Adrenal gland (tissue), 12 donors: ENCODE results near the gene TP53I11. TPM values are rescaled to one million over a fixed set of nuclear protein-coding genes. Genes with fewer than 3 reads are reported as not detected.
A peak's percentile ranks its signal among the peaks of the same experiment; 100 is the strongest.

ENCODE experiments used
- DNase-seq, 7 donors: peaks; one replicate each; pipeline ENCODE4 v3.0.0-alpha.2; 2019 to 2020
- H3K27ac ChIP-seq, 5 donors: fragments of 200-600 bp; sonication (generic) in 4 of 5; 1 replicate in 3 of 5; 2 replicates in 2 of 5; pipeline versions ENCODE4 v1.5.1 to v1.8.0; 2016 to 2020; ENCODE audit warnings: mild to moderate bottlenecking in 1 of 5
- H3K27me3 ChIP-seq: fragments of 200-600 bp; 2 replicates; pipeline ENCODE4 v1.8.0; 2021
- H3K36me3 ChIP-seq, 2 donors: fragments of 200-600 bp; replicated peaks in 1 of 2; 1 replicate in 1 of 2; 2 replicates in 1 of 2; pipeline versions ENCODE4 v1.5.1 to v1.8.0; 2018 to 2022
- H3K4me1 ChIP-seq, 2 donors: fragments of 200-600 bp; replicated peaks in 1 of 2; 1 replicate in 1 of 2; 2 replicates in 1 of 2; pipeline versions ENCODE4 v1.5.1 to v1.8.0; 2018 to 2021
- H3K4me3 ChIP-seq, 4 donors: fragments of 200-600 bp; sonication (generic) in 3 of 4; one replicate each; pipeline ENCODE4 v1.5.1; 2016 to 2018
- H3K9me3 ChIP-seq, 3 donors: fragments of 200-600 bp; sonication (generic) in 1 of 3; replicated peaks in 1 of 3; 1 replicate in 2 of 3; 2 replicates in 1 of 3; pipeline versions ENCODE4 v1.5.1 to v1.8.0; 2016 to 2021
- POLR2A ChIP-seq, 2 donors: fragments of 450-650 bp; IDR thresholded peaks; one replicate each; pipeline ENCODE4 v1.6.1; 2017; ENCODE audit warnings: antibody characterized with exemption in 2 of 2, mild to moderate bottlenecking in 2 of 2, moderate library complexity in 1 of 2
- whole genome bisulfite sequencing, 4 donors: extraction: QIAGEN DNeasy Blood & Tissue Kit in 2 of 4; methylation state at CpG; one replicate each; pipeline versions ENCODE4 v1.1.5 to v1.1.7; 2013 to 2017; 5-methylcytosine and 5-hydroxymethylcytosine counted together
- intact Hi-C, 2 donors: fragments of 100-400 bp; cut with DNase I; formaldehyde crosslinking; loops; one replicate each; pipeline versions ENCODE4 v1.14.1 to v1.15.0; 2022 to 2023
- polyA plus RNA-seq, 3 donors: library from polyadenylated mRNA; stranded (reverse); fragments of 200-250 nt in 2 of 3; fragments of 350-450 nt in 1 of 3; fragmentation: Illumina TruSeq in 1 of 3; extraction: RNeasy Lipid Tissue Mini Kit (QIAGEN cat#74804) in 1 of 3; gene quantifications; one replicate each; pipeline ENCODE4 v1.2.3, GENCODE V29; 2013 to 2014
- total RNA-seq, 9 donors: library from RNA; depleted of rRNA in 4 of 9; stranded (reverse); fragments of >200 nt in 4 of 9; fragments of 120-200 nt in 1 of 9; fragmentation: NEBNext Ultra II Directional in 1 of 9; extraction: Animal tissue kit (Norgen Biotek cat#: 25700) in 1 of 9; gene quantifications; one replicate each; pipeline versions ENCODE4 v1.1.0 to v1.2.4, GENCODE V29; 2013 to 2023
- TF ChIP-seq, protein P1 (sequence below), 6 experiments: fragments of 450-650 bp in 4 of 6; fragments of 200-600 bp in 2 of 6; sonication (generic) in 1 of 6; IDR thresholded peaks; 1 replicate in 5 of 6; 2 replicates in 1 of 6; pipeline versions ENCODE4 v1.5.1 to v1.8.0; 2016 to 2021; ENCODE audit warnings: antibody characterized with exemption in 6 of 6, mild to moderate bottlenecking in 2 of 6, moderate library complexity in 1 of 6
- donor health status: healthy with polysubstance abuse.
- donor health status: Bipolar disorder and iron deficiency.
- donor health status: DM: yes; HTN: yes; CAD: no.
- donor health status: DM: no; HTN: no; CAD: no.
- donor health status: DM: no; HTN: no; CAD: no.
- donor health status: DM: yes; HTN: yes; CAD: no.

Gene TP53I11
- total and polyA plus RNA-seq, 12 donors = 3.5 to 55.7 (median 31.0) TPM

DNA sequence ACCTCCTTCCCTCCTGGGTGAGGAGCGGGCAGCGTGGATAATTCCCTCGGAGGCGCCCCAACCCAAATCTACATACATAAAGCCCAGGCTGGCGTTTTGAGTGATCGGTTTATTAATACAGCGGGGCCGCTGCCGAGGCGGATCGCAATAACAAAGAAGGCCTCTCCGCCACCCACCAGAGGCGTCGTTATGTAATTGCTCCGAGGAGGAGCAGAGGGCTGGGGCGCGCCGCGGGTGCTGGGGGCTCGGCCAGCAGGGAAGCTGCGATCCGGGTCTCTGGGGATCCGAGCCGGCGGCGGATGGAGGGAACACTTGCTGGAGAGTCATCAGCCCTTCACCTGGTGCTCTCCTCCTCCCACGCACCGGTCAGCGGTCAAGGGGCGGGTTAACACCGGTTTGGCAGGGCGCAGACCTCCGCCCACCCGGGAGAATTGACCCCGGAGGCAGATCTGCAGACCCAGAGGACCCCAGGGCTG is 6.4 kb upstream of the TP53I11 start:
- no peak overlapping the region for H3K27ac ChIP-seq
- intact Hi-C loops = no loop called here
- no peaks in the 10 kb centered on the region for H3K27me3 ChIP-seq
- no peaks in the 10 kb centered on the region for H3K36me3 ChIP-seq
- 35 to 66% (median 41%) methylated on average over 19 to 35 of the region's 35 CpGs for WGBS, 4 donors
- peaks cover 0 to 19% of the 10 kb centered on the region in 2 donors for H3K4me1 ChIP-seq
- no peaks in the 10 kb centered on the region for H3K9me3 ChIP-seq
- TF ChIP-seq POLR2A (IDR thresholded peaks at IDR 0.05) = no peak
- TF ChIP-seq, protein P1, sequence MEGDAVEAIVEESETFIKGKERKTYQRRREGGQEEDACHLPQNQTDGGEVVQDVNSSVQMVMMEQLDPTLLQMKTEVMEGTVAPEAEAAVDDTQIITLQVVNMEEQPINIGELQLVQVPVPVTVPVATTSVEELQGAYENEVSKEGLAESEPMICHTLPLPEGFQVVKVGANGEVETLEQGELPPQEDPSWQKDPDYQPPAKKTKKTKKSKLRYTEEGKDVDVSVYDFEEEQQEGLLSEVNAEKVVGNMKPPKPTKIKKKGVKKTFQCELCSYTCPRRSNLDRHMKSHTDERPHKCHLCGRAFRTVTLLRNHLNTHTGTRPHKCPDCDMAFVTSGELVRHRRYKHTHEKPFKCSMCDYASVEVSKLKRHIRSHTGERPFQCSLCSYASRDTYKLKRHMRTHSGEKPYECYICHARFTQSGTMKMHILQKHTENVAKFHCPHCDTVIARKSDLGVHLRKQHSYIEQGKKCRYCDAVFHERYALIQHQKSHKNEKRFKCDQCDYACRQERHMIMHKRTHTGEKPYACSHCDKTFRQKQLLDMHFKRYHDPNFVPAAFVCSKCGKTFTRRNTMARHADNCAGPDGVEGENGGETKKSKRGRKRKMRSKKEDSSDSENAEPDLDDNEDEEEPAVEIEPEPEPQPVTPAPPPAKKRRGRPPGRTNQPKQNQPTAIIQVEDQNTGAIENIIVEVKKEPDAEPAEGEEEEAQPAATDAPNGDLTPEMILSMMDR (IDR thresholded peaks at IDR 0.05) = no peak
- no peak for DNase-seq
- no peak overlapping the region for H3K4me3 ChIP-seq

DNA sequence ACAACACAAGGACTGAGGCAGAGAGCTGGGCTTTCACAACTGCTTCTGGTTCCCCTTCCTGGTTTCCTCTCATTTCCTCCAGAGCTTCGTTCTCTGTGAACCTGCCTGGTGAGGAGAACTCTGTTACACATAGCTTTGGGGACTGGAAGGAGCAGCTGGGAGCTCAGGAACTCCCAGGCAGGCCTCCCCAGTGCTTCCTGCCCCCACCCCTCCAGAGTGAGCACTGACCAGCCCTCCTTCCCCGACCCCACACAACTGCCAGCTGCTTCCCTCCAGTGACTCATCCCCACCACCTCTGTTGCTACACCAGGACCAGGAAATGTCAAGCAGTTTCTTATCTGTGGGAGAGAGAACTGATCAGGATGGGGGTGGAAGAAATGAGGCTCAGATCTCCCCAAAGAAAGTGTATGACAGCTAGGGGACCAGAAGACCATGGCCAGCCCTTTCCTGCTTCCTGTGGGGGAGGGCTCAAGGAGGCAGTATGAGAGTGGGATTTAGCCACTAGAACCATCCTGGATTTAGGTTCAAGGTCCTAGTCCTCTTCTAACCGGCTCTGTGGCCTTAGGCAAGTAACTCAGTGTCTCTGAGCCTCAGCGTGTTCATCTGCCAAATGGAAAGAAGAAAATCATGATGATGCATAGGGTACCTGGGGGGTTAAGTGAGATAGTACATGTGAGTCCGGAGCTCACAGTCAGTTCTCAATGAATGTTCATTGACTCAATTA is 4.5 kb upstream of the TP53I11 start:
- H3K9me3 ChIP-seq = no peaks in the 10 kb centered on the region
- 35 to 50% (median 39%) methylated on average over 4 to 5 of the region's 5 CpGs for WGBS, 4 donors
- H3K27ac ChIP-seq = peak overlapping the region in 2 of 5 donors; percentile 44 to 78
- peak in 6 of 7 donors; percentile 72 to 85 (median 77) for DNase-seq
- TF ChIP-seq, protein P1 (IDR thresholded peaks at IDR 0.05) = no peak
- no peak for TF ChIP-seq POLR2A (IDR thresholded peaks at IDR 0.05)
- H3K4me1 ChIP-seq = peaks cover 4 to 19% of the 10 kb centered on the region in 2 donors
- no peaks in the 10 kb centered on the region for H3K36me3 ChIP-seq
- no peak overlapping the region for H3K4me3 ChIP-seq
- H3K27me3 ChIP-seq = no peaks in the 10 kb centered on the region
- intact Hi-C loops = no loop called here

DNA sequence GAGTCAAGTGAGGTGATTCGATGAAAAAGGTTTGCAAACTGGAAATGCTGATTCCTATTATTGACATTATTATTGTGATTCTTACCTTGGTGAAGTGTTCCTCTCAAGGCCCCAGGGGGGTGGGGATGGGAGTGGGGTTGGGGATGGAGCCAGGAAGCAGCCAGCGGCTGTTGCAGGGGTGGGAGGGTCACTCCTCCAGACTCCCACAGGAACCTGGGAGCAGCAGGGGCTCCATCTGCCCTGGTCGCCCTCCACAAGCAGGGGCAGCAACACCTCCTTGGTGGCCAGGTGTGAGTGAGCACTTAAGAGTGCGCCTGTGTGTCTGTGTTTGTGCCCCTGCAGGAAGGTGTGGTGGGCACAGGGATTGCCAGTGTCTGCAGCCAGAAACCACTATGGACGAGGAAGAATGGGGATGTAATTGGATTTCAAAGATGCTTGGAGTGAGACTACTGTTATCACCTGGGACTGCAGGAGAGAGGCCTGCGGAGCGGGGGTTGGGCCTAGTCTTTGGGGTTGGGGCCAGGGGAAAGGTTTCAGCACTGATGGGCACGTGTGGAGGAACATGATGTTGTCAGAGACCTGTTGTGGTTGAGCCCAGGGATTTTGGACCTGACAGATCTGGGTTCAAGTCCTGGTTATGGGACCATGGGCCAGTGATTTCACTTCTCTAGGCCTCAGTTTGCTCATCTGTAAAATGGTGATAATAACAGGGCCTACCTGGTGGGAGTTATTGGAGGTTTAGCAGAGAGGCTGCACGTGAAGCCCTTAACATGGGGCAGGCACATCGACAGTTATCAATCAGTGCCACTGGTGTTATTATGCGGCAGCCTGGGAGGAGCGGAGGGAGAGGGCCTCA is 3.6 kb upstream of the TP53I11 start:
- Histone ChIP-seq H3K9me3 (no peaks in the 10 kb centered on the region), H3K4me3 (no peak overlapping the region), H3K36me3 (no peaks in the 10 kb centered on the region), H3K27ac (peak overlapping the region in 2 of 5 donors; percentile 44 to 78), H3K4me1 (peaks cover 8 to 19% of the 10 kb centered on the region in 2 donors), H3K27me3 (no peaks in the 10 kb centered on the region)
- no peak for DNase-seq
- WGBS, 4 donors = 78 to 95% (median 82%) methylated on average over 7 to 12 of the region's 12 CpGs
- TF ChIP-seq, protein P1 (IDR thresholded peaks at IDR 0.05) = no peak
- TF ChIP-seq POLR2A (IDR thresholded peaks at IDR 0.05) = no peak
- intact Hi-C loops = no loop called here
